Measurements from ENCODE around the gene SEZ6.

GRCh38 chr17:29045734-29046472, 40.1 kb upstream of the SEZ6 start:
- TF ChIP-seq CTCF (IDR thresholded peaks at IDR 0.05 in 2 of 3, conservative IDR thresholded peaks at IDR 0.05 in 1 of 3; ENCODE audit: control insufficient read depth in 2 of 3, extremely low read depth in 1 of 3, insufficient read depth in 1 of 3, low read depth in 3 of 3, low read length in 3 of 3) (no peak), CHD4 (IDR thresholded peaks at IDR 0.05) (no peak), RAD21 (IDR thresholded peaks at IDR 0.05; ENCODE audit: insufficient read depth, low read depth, low read length) (no peak), CREB1 (IDR thresholded peaks at IDR 0.05; ENCODE audit: low read depth) (no peak), NFYB (IDR thresholded peaks at IDR 0.05; ENCODE audit: insufficient read depth, low read depth, low read length) (no peak), ATF3 (IDR thresholded peaks at IDR 0.05; ENCODE audit: borderline replicate concordance, extremely low read depth, low read depth, low read length) (no peak)

Measured in GM12878 (cell line).